GM20000 (cell line): ENCODE results near the gene AKAP11.

Experiments
- DNase-seq: peaks from one replicate; pipeline ENCODE4 v3.0.0; 2012; ENCODE audit warnings: low spot score
- TF ChIP-seq, protein P1 (sequence below): IDR thresholded peaks from 2 replicates; pipeline ENCODE4 v1.5.1; 2012; ENCODE audit warnings: mild to moderate bottlenecking, control low read depth; ENCODE audit errors: extremely low read depth, missing control alignments

AKAP11 gene

GRCh38 chr13:42318570-42318969 is 46.6 kb downstream of the AKAP11 start:
- no peak for DNase-seq
- TF ChIP-seq, protein P1, sequence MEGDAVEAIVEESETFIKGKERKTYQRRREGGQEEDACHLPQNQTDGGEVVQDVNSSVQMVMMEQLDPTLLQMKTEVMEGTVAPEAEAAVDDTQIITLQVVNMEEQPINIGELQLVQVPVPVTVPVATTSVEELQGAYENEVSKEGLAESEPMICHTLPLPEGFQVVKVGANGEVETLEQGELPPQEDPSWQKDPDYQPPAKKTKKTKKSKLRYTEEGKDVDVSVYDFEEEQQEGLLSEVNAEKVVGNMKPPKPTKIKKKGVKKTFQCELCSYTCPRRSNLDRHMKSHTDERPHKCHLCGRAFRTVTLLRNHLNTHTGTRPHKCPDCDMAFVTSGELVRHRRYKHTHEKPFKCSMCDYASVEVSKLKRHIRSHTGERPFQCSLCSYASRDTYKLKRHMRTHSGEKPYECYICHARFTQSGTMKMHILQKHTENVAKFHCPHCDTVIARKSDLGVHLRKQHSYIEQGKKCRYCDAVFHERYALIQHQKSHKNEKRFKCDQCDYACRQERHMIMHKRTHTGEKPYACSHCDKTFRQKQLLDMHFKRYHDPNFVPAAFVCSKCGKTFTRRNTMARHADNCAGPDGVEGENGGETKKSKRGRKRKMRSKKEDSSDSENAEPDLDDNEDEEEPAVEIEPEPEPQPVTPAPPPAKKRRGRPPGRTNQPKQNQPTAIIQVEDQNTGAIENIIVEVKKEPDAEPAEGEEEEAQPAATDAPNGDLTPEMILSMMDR, result no peak

- TF ChIP-seq, protein P1, result no peak
- DNase-seq, result no peak
These were observed 48.4 kb downstream of the AKAP11 start for GRCh38 chr13:42320375-42320787.

GRCh38 chr13:42322806-42323205 is 50.9 kb downstream of the AKAP11 start:
- TF ChIP-seq, protein P1, result no peak
- no peak for DNase-seq

- TF ChIP-seq, protein P1, result no peak
These were observed 52.8 kb downstream of the AKAP11 start for GRCh38 chr13:42324704-42325103.

DNA sequence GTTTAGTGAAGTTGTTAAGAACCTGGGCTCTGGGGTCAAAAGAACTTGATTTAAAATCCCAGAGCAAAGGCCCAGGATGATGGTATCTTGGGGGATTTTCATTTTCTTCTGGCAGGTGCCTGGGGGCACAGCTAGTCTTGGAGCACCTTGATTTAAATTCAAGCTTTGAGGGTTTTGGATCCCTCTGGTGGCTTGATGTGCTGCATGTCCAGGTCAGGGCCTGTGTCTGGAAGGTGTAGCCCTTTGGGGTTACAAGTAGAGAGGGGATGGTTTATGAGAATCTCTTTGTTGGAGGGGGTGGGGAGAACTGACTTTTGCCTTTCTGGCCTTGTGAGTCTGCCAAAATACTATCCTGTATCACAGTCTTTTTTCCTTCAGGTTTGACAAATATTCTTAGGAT is 55.8 kb downstream of the AKAP11 start:
- DNase-seq, result no peak
- TF ChIP-seq, protein P1, result no peak

More at GRCh38 chr13:42324704-42325103, 52.8 kb downstream of the AKAP11 start:
- no peak for DNase-seq

- no peak for DNase-seq
- TF ChIP-seq, protein P1, result no peak
These were observed 56.7 kb downstream of the AKAP11 start for GRCh38 chr13:42328672-42329071.

DNA sequence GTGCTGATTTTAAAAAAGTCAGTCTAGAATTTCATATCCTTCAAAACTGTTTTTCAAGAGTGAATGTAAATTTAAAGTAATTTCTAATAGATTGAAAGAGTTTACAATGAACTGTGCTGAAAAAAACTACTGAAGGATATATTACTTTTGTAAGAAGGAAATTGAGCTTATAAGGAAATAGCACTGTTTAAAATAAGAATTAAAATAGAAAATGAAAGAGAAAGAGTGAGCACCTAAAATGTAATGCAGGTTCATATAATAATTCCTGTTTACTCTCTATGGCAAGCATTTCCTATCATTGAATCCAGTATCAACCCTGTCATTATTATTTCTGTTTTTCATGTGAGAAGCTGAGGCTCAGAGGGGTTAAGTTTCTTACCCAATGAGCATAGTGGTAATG is 57.3 kb downstream of the AKAP11 start:
- DNase-seq, result no peak
- TF ChIP-seq, protein P1, result no peak
